ENCODE measurements around the gene FSTL4. TPM values are rescaled to one million over a fixed set of nuclear protein-coding genes. Genes with fewer than 3 reads are reported as not detected.

The FSTL4 gene
- total and polyA plus RNA-seq, 9 donors = 0.07 to 0.22 (median 0.15) TPM; not detected in 4

DNA sequence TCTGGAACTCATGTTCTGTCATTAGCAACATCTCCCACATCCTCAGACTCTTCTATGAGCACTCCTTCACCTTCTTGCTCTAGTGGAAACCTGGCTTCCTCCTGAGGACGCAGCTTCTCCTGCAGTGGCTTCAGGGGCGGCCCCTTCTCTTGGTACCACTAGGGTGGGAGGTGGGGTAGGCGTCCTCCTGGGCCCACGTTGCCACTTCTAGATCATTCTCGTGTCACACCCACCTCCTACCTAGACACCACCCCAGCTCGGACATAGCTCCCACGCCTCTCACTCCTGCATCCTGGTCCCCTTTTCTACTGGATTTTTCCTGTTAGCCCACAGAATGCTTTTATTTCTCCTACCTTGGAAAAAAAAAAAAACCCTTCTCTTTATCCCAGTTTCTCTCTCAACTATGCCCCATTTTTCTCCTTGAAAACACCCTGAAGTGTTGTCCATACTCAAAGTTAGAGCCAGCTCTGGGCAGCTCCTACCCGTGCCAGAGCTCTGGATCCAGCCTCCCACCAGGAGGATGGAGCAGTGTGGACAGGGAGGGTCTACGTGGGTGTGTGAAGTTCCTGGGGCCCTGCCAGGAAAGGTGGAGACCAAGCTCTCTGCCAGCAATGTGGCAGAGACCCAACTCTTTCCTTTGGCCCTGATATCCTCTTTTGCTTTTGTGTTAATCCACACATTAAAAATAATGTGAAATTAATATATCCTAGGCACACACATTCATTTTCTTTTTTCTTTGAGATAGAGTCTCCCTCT is 381.3 kb downstream of the FSTL4 start:
- no peak for DNase-seq
- intact Hi-C loops (cut with DNase I) = no loop called here
- no peaks in the 10 kb centered on the region for H3K9me3 ChIP-seq
- H3K27ac ChIP-seq = no peak overlapping the region
- no peaks in the 10 kb centered on the region for H3K36me3 ChIP-seq
- no peaks in the 10 kb centered on the region for H3K27me3 ChIP-seq
- TF ChIP-seq EP300 (IDR thresholded peaks at IDR 0.05) = no peak
- TF ChIP-seq, protein P1, sequence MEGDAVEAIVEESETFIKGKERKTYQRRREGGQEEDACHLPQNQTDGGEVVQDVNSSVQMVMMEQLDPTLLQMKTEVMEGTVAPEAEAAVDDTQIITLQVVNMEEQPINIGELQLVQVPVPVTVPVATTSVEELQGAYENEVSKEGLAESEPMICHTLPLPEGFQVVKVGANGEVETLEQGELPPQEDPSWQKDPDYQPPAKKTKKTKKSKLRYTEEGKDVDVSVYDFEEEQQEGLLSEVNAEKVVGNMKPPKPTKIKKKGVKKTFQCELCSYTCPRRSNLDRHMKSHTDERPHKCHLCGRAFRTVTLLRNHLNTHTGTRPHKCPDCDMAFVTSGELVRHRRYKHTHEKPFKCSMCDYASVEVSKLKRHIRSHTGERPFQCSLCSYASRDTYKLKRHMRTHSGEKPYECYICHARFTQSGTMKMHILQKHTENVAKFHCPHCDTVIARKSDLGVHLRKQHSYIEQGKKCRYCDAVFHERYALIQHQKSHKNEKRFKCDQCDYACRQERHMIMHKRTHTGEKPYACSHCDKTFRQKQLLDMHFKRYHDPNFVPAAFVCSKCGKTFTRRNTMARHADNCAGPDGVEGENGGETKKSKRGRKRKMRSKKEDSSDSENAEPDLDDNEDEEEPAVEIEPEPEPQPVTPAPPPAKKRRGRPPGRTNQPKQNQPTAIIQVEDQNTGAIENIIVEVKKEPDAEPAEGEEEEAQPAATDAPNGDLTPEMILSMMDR (IDR thresholded peaks at IDR 0.05) = no peak
- no peak for TF ChIP-seq POLR2A (IDR thresholded peaks at IDR 0.05)
- 58 to 64% (median 63%) methylated on average over 9 of the region's 9 CpGs for WGBS, 3 donors
- H3K4me1 ChIP-seq (ENCODE audit: insufficient read depth) = no peaks in the 10 kb centered on the region
- no peak overlapping the region for H3K4me3 ChIP-seq

DNA sequence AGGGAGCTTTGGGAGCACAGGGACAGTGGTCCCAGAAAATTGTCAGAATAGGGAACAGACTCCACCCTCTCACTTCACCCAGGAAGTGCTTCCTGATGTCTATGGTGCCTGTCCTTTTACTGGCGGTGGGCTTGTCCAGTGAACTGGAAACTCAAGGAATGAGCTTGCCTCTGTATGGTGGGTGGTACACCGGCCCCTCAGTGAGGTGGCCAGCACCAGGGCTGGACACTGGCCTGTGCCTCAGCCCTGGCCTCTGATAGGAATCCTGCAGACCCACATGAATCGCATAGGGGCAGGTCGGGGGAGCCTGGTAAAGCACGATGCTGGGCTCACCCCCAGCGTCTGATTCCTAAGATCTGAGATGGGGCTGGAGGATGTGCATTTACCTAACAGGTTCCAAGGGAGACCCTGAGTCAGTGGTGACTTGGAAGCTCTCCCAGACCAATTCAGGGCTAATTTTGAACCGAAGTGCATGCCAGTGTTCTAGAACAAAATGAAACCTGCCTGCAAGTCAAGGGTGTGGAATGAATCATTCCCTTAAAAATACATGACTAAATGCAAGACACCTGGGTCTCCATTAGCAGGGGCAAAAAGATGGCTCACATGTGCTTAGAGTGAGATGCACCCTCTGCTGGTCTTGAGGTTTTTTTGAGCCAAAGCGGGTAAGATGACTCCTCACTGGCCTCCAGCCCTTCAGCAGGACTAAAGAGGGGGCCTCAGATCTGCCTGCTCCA is 382.2 kb downstream of the FSTL4 start:
- Histone ChIP-seq H3K4me1 (ENCODE audit: insufficient read depth) (no peaks in the 10 kb centered on the region), H3K27me3 (no peaks in the 10 kb centered on the region), H3K9me3 (no peaks in the 10 kb centered on the region), H3K4me3 (no peak overlapping the region), H3K36me3 (no peaks in the 10 kb centered on the region), H3K27ac (no peak overlapping the region)
- TF ChIP-seq, protein P1 (IDR thresholded peaks at IDR 0.05) = no peak
- TF ChIP-seq POLR2A (IDR thresholded peaks at IDR 0.05) = no peak
- TF ChIP-seq EP300 (IDR thresholded peaks at IDR 0.05) = no peak
- 86 to 91% (median 87%) methylated on average over 8 of the region's 8 CpGs for WGBS, 3 donors
- no peak for DNase-seq
- intact Hi-C loops (cut with DNase I) = no loop called here

DNA sequence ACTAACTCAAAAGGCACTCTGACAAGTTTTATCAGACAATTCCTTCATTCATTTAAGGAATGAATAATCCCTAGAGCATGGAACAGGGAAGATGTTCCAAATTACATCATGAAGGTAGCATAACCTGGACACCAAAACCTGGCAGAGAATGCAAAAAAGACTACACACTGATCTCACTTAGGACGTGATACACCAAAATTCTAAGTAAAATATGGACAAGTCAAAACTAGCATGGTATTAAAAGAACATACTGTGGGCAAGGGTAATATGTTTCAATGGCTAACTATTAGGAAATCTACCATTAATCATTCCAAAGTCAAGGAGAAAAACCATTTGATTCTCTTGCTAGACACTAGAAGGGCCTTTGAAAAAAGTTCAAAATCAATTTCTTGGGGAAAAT is 384.0 kb downstream of the FSTL4 start:
- Histone ChIP-seq H3K36me3 (no peaks in the 10 kb centered on the region), H3K4me1 (ENCODE audit: insufficient read depth) (no peaks in the 10 kb centered on the region), H3K27ac (no peak overlapping the region), H3K27me3 (no peaks in the 10 kb centered on the region), H3K4me3 (no peak overlapping the region), H3K9me3 (no peaks in the 10 kb centered on the region)
- no peak for TF ChIP-seq POLR2A (IDR thresholded peaks at IDR 0.05)
- TF ChIP-seq EP300 (IDR thresholded peaks at IDR 0.05) = no peak
- TF ChIP-seq, protein P1 (IDR thresholded peaks at IDR 0.05) = no peak
- intact Hi-C loops (cut with DNase I) = no loop called here
- DNase-seq = no peak
- WGBS, 3 donors = 79 to 82% (median 80%) methylated on average over 1 of the region's 1 CpG

DNA sequence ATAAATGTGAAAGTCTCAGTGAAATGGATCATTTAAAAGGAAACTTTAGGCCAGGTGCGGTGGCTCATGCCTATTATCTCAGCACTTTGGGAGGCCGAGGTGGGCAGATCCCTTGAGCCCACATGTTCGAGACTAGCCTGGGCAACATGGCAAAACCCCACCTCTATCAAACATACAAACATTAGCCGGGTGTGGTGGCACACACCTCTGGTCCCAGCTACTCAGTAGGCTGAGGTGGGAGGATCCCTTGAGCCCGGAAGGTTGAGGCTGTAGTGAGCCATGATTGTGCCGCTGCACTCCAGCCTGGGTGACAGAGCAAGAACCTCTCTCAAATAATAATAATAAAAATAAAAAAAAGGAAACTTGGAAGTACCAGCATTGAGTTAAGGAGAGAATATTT is 384.4 kb downstream of the FSTL4 start:
- 82 to 88% (median 83%) methylated on average over 6 of the region's 6 CpGs for WGBS, 3 donors
- H3K36me3 ChIP-seq = no peaks in the 10 kb centered on the region
- intact Hi-C loops (cut with DNase I) = no loop called here
- no peaks in the 10 kb centered on the region for H3K4me1 ChIP-seq (ENCODE audit: insufficient read depth)
- no peaks in the 10 kb centered on the region for H3K27me3 ChIP-seq
- no peak for DNase-seq
- TF ChIP-seq EP300 (IDR thresholded peaks at IDR 0.05) (no peak), POLR2A (IDR thresholded peaks at IDR 0.05) (no peak)
- TF ChIP-seq, protein P1 (IDR thresholded peaks at IDR 0.05) = no peak
- H3K4me3 ChIP-seq = no peak overlapping the region
- H3K9me3 ChIP-seq = no peaks in the 10 kb centered on the region
- H3K27ac ChIP-seq = no peak overlapping the region

All from ovary (tissue), 9 donors.